ENCODE measurements around the gene NRCAM.

- TF ChIP-seq CTCF (IDR thresholded peaks at IDR 0.05) (no peak), EZH2 (IDR thresholded peaks at IDR 0.05; ENCODE audit: borderline replicate concordance, insufficient read depth, low read depth, low read length, poor library complexity, severe bottlenecking) (no peak)
Observed at GRCh38 chr7:108193594-108194498, 262.4 kb downstream of the NRCAM start.

Data from B cell (primary cell).